GM12878 (cell line): ENCODE results near the gene AAMP. TPM values are rescaled to one million over a fixed set of nuclear protein-coding genes. Genes with fewer than 3 reads are reported as not detected.

Experiments
- ATAC-seq: fragments of 200-7000 bp; cut with Tn5 transposase; 3 replicates; pipeline ENCODE4 v1.9.1; 2020; ENCODE audit warnings: mild to moderate bottlenecking, moderate library complexity
- BruUV-seq: library from RNA; stranded (reverse); fragments of 400-500 nt; replicated peaks from 2 replicates; lab custom pipeline; 2021; lab: Mats Ljungman, UMichigan
- CTCF ChIA-PET: fragments of 300-600 bp; sonication (Branson Sonifier 250); formaldehyde crosslinking; extraction: SDS; loops from one replicate; lab custom pipeline; 2021; ENCODE audit warnings: inconsistent platforms; lab: Yijun Ruan, JAX
- POLR2A ChIA-PET: fragments of 350-600 bp; formaldehyde crosslinking; extraction: SDS; loops from one replicate; lab custom pipeline; 2021; ENCODE audit warnings: inconsistent platforms; lab: Charles Lee
- RAD21 ChIA-PET: fragments of 300-600 bp; sonication (Branson Sonifier 250); formaldehyde crosslinking; loops from one replicate; lab custom pipeline; 2023; ENCODE audit warnings: antibody characterized with exemption; ENCODE audit not compliant: unreplicated experiment; lab: Charles Lee
- SMC1A ChIA-PET: fragments of 300-600 bp; sonication (Branson Sonifier 250); formaldehyde crosslinking; loops from one replicate; lab custom pipeline; 2023; ENCODE audit not compliant: unreplicated experiment, uncharacterized antibody; lab: Charles Lee
- DNase-seq: peaks from one replicate; pipeline ENCODE4 v3.0.0-alpha.2; 2011; ENCODE audit warnings: low read depth, low spot score
- FAIRE-seq: peaks from 3 replicates; lab custom pipeline; 2011; peaks lifted over from hg19 to GRCh38; lab: Jason Lieb, UNC
- H2AFZ ChIP-seq: 2 replicates; pipeline ENCODE4 v1.6.0; 2011; ENCODE audit warnings: low read depth, low read length, control low read depth; ENCODE audit not compliant: control insufficient read depth
- H3K27ac ChIP-seq: 2 replicates; pipeline ENCODE4 v1.5.1; 2011; ENCODE audit warnings: control low read depth; ENCODE audit not compliant: control insufficient read depth, insufficient read depth
- H3K27me3 ChIP-seq, 2 experiments: replicated peaks in 1 of 2; 2 replicates each; pipeline versions ENCODE4 v1.6.0 to v1.6.1; 2011; ENCODE audit warnings: low read length in 1 of 2; ENCODE audit not compliant: control insufficient read depth in 2 of 2, insufficient read depth in 2 of 2
- H3K36me3 ChIP-seq, 2 experiments: 2 replicates each; pipeline ENCODE4 v1.5.1; 2011; ENCODE audit warnings: low read length in 1 of 2; ENCODE audit not compliant: control insufficient read depth in 2 of 2, insufficient read depth in 2 of 2
- H3K4me1 ChIP-seq: 2 replicates; pipeline ENCODE4 v1.6.1; 2011; ENCODE audit warnings: mild to moderate bottlenecking, low read length, moderate library complexity, mixed read lengths; ENCODE audit not compliant: control insufficient read depth, insufficient read depth
- H3K4me2 ChIP-seq: 2 replicates; pipeline ENCODE4 v1.6.0; 2011; ENCODE audit warnings: control low read depth; ENCODE audit not compliant: control insufficient read depth, insufficient read depth
- H3K4me3 ChIP-seq: fragments of 200-600 bp; sonication (generic); 2 replicates; pipeline ENCODE4 v1.5.1; 2016
- H3K79me2 ChIP-seq: 2 replicates; pipeline ENCODE4 v1.6.0; 2011; ENCODE audit warnings: low read length; ENCODE audit not compliant: control insufficient read depth, insufficient read depth
- H3K9ac ChIP-seq: 2 replicates; pipeline ENCODE4 v1.8.0; 2011; ENCODE audit warnings: low read length, control low read depth, mixed read lengths; ENCODE audit not compliant: control insufficient read depth, insufficient read depth
- H3K9me3 ChIP-seq: replicated peaks from 3 replicates; pipeline ENCODE4 v1.5.1; 2011; ENCODE audit warnings: mild to moderate bottlenecking, low read length; ENCODE audit not compliant: control insufficient read depth, insufficient read depth
- H4K20me1 ChIP-seq: 2 replicates; pipeline ENCODE4 v1.6.0; 2011; ENCODE audit not compliant: control insufficient read depth, insufficient read depth
- ASH2L ChIP-seq: fragments of 300-600, 200-600 bp; sonication (generic); IDR thresholded peaks from 2 replicates; pipeline ENCODE4 v1.6.1; 2017; ENCODE audit warnings: low read depth, mild to moderate bottlenecking, borderline replicate concordance
- E2F4 ChIP-seq: IDR thresholded peaks from 2 replicates; pipeline ENCODE4 v1.6.1; 2012; ENCODE audit warnings: low read depth, low read length, improper control_type of control experiment
- EED ChIP-seq: sonication (generic); IDR thresholded peaks from 2 replicates; pipeline ENCODE4 v1.6.1; 2016; ENCODE audit warnings: antibody characterized with exemption, low read depth
- GABPA ChIP-seq: IDR thresholded peaks from 2 replicates; pipeline ENCODE4 v1.6.1; 2014; ENCODE audit warnings: antibody characterized with exemption, low read depth, mild to moderate bottlenecking, inconsistent platforms
- HCFC1 ChIP-seq: fragments of 150-350 bp; IDR thresholded peaks from 2 replicates; pipeline ENCODE4 v1.6.1; 2014; ENCODE audit warnings: low read length
- RELB ChIP-seq: fragments of 450-650 bp; IDR thresholded peaks from 2 replicates; pipeline ENCODE4 v1.6.1; 2017; ENCODE audit warnings: low read depth, mild to moderate bottlenecking, moderate library complexity
- SPI1 ChIP-seq: IDR thresholded peaks from 2 replicates; pipeline ENCODE4 v1.6.1; 2011; ENCODE audit warnings: low read depth, mild to moderate bottlenecking, low read length, moderate library complexity, borderline replicate concordance; ENCODE audit not compliant: insufficient read depth
- SREBF2 ChIP-seq: IDR thresholded peaks from 2 replicates; pipeline ENCODE4 v1.6.1; 2012; ENCODE audit warnings: mild to moderate bottlenecking, low read length
- SUPT20H ChIP-seq: IDR thresholded peaks from 2 replicates; pipeline ENCODE4 v1.6.1; 2011; ENCODE audit warnings: low read depth, mild to moderate bottlenecking, low read length, moderate library complexity, borderline replicate concordance; ENCODE audit not compliant: control insufficient read depth
- ZNF24 ChIP-seq: fragments of 450-650 bp; IDR thresholded peaks from 2 replicates; pipeline ENCODE4 v1.6.1; 2017; ENCODE audit warnings: antibody characterized with exemption, mild to moderate bottlenecking
- ZSCAN29 ChIP-seq: fragments of 450-650 bp; IDR thresholded peaks from 2 replicates; pipeline ENCODE4 v1.6.1; 2017; ENCODE audit warnings: mild to moderate bottlenecking, moderate library complexity
- WGBS: methylation state at CpG from one replicate; pipeline ENCODE4 v1.1.6; 2016; ENCODE audit warnings: low lambda C conversion rate; ENCODE audit not compliant: insufficient replicate concordance, insufficient coverage; ENCODE audit errors: missing lambda C conversion rate; 5-methylcytosine and 5-hydroxymethylcytosine counted together
- in situ Hi-C: fragments of 300-500 bp; cut with MboI; formaldehyde crosslinking; loops from 9 replicates; pipeline ENCODE4 v1.14.3; 2018; ENCODE audit warnings: mixed read lengths
- intact Hi-C: fragments of 100-400 bp; cut with micrococcal nuclease; formaldehyde crosslinking; loops from one replicate; pipeline ENCODE4 v1.14.2; 2022; ENCODE audit not compliant: unreplicated experiment
- polyA plus RNA-seq, 11 experiments: library from polyadenylated mRNA; depleted of rRNA in 4 of 11; unstranded in 6 of 11; stranded (reverse) in 5 of 11; fragments of >200 nt; fragmentation: Nextera tagmentation in 4 of 11; fragmentation: Illumina TruSeq in 1 of 11; extraction: Ambion mirVana in 4 of 11; extraction: Trizol in 1 of 11; gene quantifications; 1 replicate in 1 of 11; 2 replicates in 10 of 11; pipeline versions ENCODE4 v1.2.1 to v1.2.3, GENCODE V29; 2011 to 2016; ENCODE audit warnings: inconsistent platforms in 2 of 11, missing spikeins in 2 of 11, low read depth in 1 of 11
- total RNA-seq, 4 experiments: library from RNA; depleted of rRNA in 3 of 4; stranded (reverse); fragments of >200 nt in 3 of 4; fragmentation: Illumina TruSeq in 1 of 4; extraction: Trizol in 1 of 4; gene quantifications; 2 replicates each; pipeline versions ENCODE4 v1.2.1 to v1.2.3, GENCODE V29; 2013 to 2021

The AAMP gene
- total and polyA plus RNA-seq, 10 of the 15 experiments (the other 5 are each of a cell fraction or from before 2014, with no cell fraction given), result 4.4 to 140 (median 81.9) TPM

GRCh38 chr2:218272531-218273212 is 2.7 kb upstream of the AAMP start (continued):
- TF ChIP-seq E2F4 (no peak), HCFC1 (no peak), SREBF2 (no peak), SUPT20H (no peak), ZSCAN29 (no peak), ASH2L (no peak), ZNF24 (no peak)

- no peaks in the 10 kb centered on the region for H3K27me3 ChIP-seq
- peaks cover 19% of the 10 kb centered on the region for H3K79me2 ChIP-seq
- H2AFZ ChIP-seq, result no peak overlapping the region
- no peak for TF ChIP-seq GABPA
- no peak for TF ChIP-seq EED
- TF ChIP-seq RELB, result no peak
- peak; percentile 7; the same call in 1 of the 2 replicates for TF ChIP-seq SPI1
- ATAC-seq, result no peak
- intact Hi-C loops, result loop anchor here (1.0 to 5.0 kb wide), 5 partner anchors 15 to 295 kb away; partner anchors contain the start of genes CATIP, CNOT9 and USP37
- no peak overlapping the region for H3K9ac ChIP-seq
- CTCF ChIA-PET, result interaction anchor here (0.7 to 7.0 kb wide), 24 partner anchors 12 to 415 kb away, joined by 3 to 154 read pairs (median 6); partner anchors contain the start of genes CATIP, GPBAR1, RNF25 and STK36
- peaks cover 18 to 21% of the 10 kb centered on the region in 2 experiments for H3K36me3 ChIP-seq
- no peak for FAIRE-seq
- no peaks in the 10 kb centered on the region for H4K20me1 ChIP-seq
- peaks cover 18% of the 10 kb centered on the region for H3K4me1 ChIP-seq
- POLR2A ChIA-PET, result interaction anchor here (0.6 to 6.8 kb wide), 9 partner anchors 12 to 122 kb away, joined by 3 to 84 read pairs (median 4); partner anchors contain the start of gene TMBIM1
- in situ Hi-C loops, result no loop called here
- SMC1A ChIA-PET, result interaction anchor here (0.6 to 7.6 kb wide), 17 partner anchors 16 to 299 kb away, joined by 3 to 194 read pairs (median 3); partner anchors contain the start of genes CATIP and TMBIM1
- no peak overlapping the region for H3K27ac ChIP-seq
- DNase-seq, result no peak
- H3K4me3 ChIP-seq, result 0 out of 2 replicates have a peak overlapping the region, but pooled peaks have one; percentile 88
- RAD21 ChIA-PET, result interaction anchor here (0.6 to 7.3 kb wide), 17 partner anchors 13 to 386 kb away, joined by 3 to 141 read pairs (median 4); partner anchors contain the start of genes CATIP and TMBIM1
- WGBS, result 59% methylated on average over 5 of the region's 5 CpGs
- peak overlapping the region; percentile 90 for H3K4me2 ChIP-seq
- H3K9me3 ChIP-seq, result no peaks in the 10 kb centered on the region
- TSS peak; percentile 57 for BruUV-seq
Observed at GRCh38 chr2:218271865-218272530, 2.1 kb upstream of the AAMP start.
